PC-9 (cell line): ENCODE measurements around the gene COL4A2. TPM values are rescaled to one million over a fixed set of nuclear protein-coding genes. Genes with fewer than 3 reads are reported as not detected.

Experiments
- BruUV-seq: library from RNA; stranded (reverse); fragments of 400-500 nt; replicated peaks from 2 replicates; lab custom pipeline; 2021; lab: Mats Ljungman, UMichigan
- CTCF ChIA-PET: fragments of 300-600 bp; sonication (Branson Sonifier 250); formaldehyde crosslinking; loops from one replicate; lab custom pipeline; 2022; ENCODE audit warnings: antibody characterized with exemption; lab: Charles Lee
- POLR2A ChIA-PET: fragments of 300-600 bp; sonication (Branson Sonifier 250); formaldehyde crosslinking; loops from one replicate; lab custom pipeline; 2022; ENCODE audit warnings: antibody characterized with exemption; ENCODE audit not compliant: unreplicated experiment; lab: Charles Lee
- DNase-seq, 2 experiments: peaks; one replicate each; pipeline versions ENCODE4 v3.0.0 to v3.0.0-alpha.2; 2015 to 2022; ENCODE audit warnings: mixed read lengths in 1 of 2
- H2AFZ ChIP-seq: fragments of 200-600 bp; sonication (generic); 2 replicates; pipeline ENCODE4 v1.8.1; 2017; ENCODE audit warnings: antibody characterized with exemption
- H3F3A ChIP-seq: fragments of 200-600 bp; sonication (generic); 2 replicates; pipeline ENCODE4 v1.8.1; 2017; ENCODE audit warnings: antibody characterized with exemption, mild to moderate bottlenecking, low read depth; ENCODE audit not compliant: insufficient read depth
- H3K27ac ChIP-seq: fragments of 200-600 bp; sonication (generic); 2 replicates; pipeline ENCODE4 v1.6.1; 2016; ENCODE audit warnings: mixed run types
- H3K27me3 ChIP-seq: fragments of 200-600 bp; sonication (generic); 2 replicates; pipeline ENCODE4 v1.6.1; 2016; ENCODE audit warnings: low read depth, mixed run types; ENCODE audit not compliant: insufficient read depth
- H3K36me3 ChIP-seq: fragments of 200-600 bp; sonication (generic); 2 replicates; pipeline ENCODE4 v1.6.1; 2016; ENCODE audit warnings: low read depth, mixed run types
- H3K4me1 ChIP-seq: fragments of 200-600 bp; sonication (generic); replicated peaks from 2 replicates; pipeline ENCODE4 v1.6.1; 2016; ENCODE audit warnings: mixed run types; ENCODE audit not compliant: insufficient read depth
- H3K4me2 ChIP-seq: fragments of 200-600 bp; sonication (generic); 2 replicates; pipeline ENCODE4 v1.6.1; 2017; ENCODE audit warnings: mixed run types
- H3K4me3 ChIP-seq: fragments of 200-600 bp; sonication (generic); 2 replicates; pipeline ENCODE4 v1.6.1; 2016; ENCODE audit warnings: mixed run types
- H3K79me2 ChIP-seq: fragments of 200-600 bp; sonication (generic); 2 replicates; pipeline ENCODE4 v1.6.1; 2017; ENCODE audit warnings: low read depth, mixed run types
- H3K9me2 ChIP-seq: fragments of 200-600 bp; sonication (generic); 2 replicates; pipeline ENCODE4 v1.8.1; 2017; ENCODE audit warnings: mild to moderate bottlenecking; ENCODE audit not compliant: insufficient read depth
- H3K9me3 ChIP-seq: fragments of 200-600 bp; sonication (generic); 2 replicates; pipeline ENCODE4 v1.8.1; 2016; ENCODE audit warnings: low read depth; ENCODE audit not compliant: insufficient read depth
- H4K20me1 ChIP-seq: fragments of 200-600 bp; sonication (generic); 2 replicates; pipeline ENCODE4 v1.8.1; 2017; ENCODE audit not compliant: insufficient read depth
- CTCF ChIP-seq: fragments of 200-600 bp; sonication (generic); conservative IDR thresholded peaks from 2 replicates; pipeline ENCODE4 v1.6.1; 2017; ENCODE audit warnings: mixed run types, antibody characterized with exemption, mild to moderate bottlenecking, moderate library complexity
- EZH2 ChIP-seq: fragments of 200-600 bp; sonication (generic); IDR thresholded peaks from 2 replicates; pipeline ENCODE4 v1.8.0; 2017; ENCODE audit warnings: antibody characterized with exemption, low read depth
- intact Hi-C: fragments of 100-400 bp; cut with micrococcal nuclease; formaldehyde crosslinking; loops from one replicate; pipeline ENCODE4 v1.10.0; 2022; ENCODE audit not compliant: unreplicated experiment
- total RNA-seq: library from RNA; stranded (reverse); gene quantifications from 2 replicates; pipeline ENCODE4 v1.2.3, GENCODE V29; 2021

Gene COL4A2
- total RNA-seq, 1 experiment from 2014 or later: 1.2 TPM

- ChIA-PET CTCF (no interaction called here), POLR2A (interaction anchor here (0.6 kb wide), 1 partner anchor 13 kb away, joined by 5 read pairs; no protein-coding TSS in a partner anchor)
- H3K4me2 ChIP-seq: no peak overlapping the region
- intact Hi-C loops: no loop called here
- peaks cover 82% of the 10 kb centered on the region for H3K79me2 ChIP-seq
- no peak overlapping the region for H3K27ac ChIP-seq
- H2AFZ ChIP-seq: no peak overlapping the region
- peaks cover 19% of the 10 kb centered on the region; the same call in 1 of the 2 replicates for H3F3A ChIP-seq
- no peaks in the 10 kb centered on the region for H3K9me2 ChIP-seq
- H3K4me1 ChIP-seq: peaks cover 7% of the 10 kb centered on the region
- TF ChIP-seq EZH2 (no peak), CTCF (no peak)
- BruUV-seq: no TSS peak
- H3K36me3 ChIP-seq: peaks cover 5% of the 10 kb centered on the region; the same call in 1 of the 2 replicates
- DNase-seq: no peak
- H4K20me1 ChIP-seq: no peaks in the 10 kb centered on the region
- H3K4me3 ChIP-seq: no peak overlapping the region
- H3K9me3 ChIP-seq: no peaks in the 10 kb centered on the region
- no peaks in the 10 kb centered on the region for H3K27me3 ChIP-seq
Measured at GRCh38 chr13:110533771-110534670, 226.9 kb downstream of the COL4A2 start.

- H3K79me2 ChIP-seq: peaks cover 82% of the 10 kb centered on the region
- H2AFZ ChIP-seq: no peak overlapping the region
- BruUV-seq: no TSS peak
- CTCF ChIA-PET: no interaction called here
- H3K27me3 ChIP-seq: no peaks in the 10 kb centered on the region
- intact Hi-C loops: no loop called here
- H3K4me1 ChIP-seq: no peaks in the 10 kb centered on the region
- TF ChIP-seq CTCF (no peak), EZH2 (no peak)
- H3F3A ChIP-seq: peaks cover 18% of the 10 kb centered on the region; the same call in 1 of the 2 replicates
- no peak overlapping the region for H3K4me3 ChIP-seq
- POLR2A ChIA-PET: interaction anchor here (0.7 kb wide), 1 partner anchor 410 kb away, joined by 7 read pairs; no protein-coding TSS in a partner anchor
- no peaks in the 10 kb centered on the region for H3K9me2 ChIP-seq
- H3K36me3 ChIP-seq: peaks cover 5% of the 10 kb centered on the region; the same call in 1 of the 2 replicates
- no peaks in the 10 kb centered on the region for H3K9me3 ChIP-seq
- no peak for DNase-seq
- no peak overlapping the region for H3K27ac ChIP-seq
- no peaks in the 10 kb centered on the region for H4K20me1 ChIP-seq
- no peak overlapping the region for H3K4me2 ChIP-seq
Measured at GRCh38 chr13:110535526-110535925, 228.4 kb downstream of the COL4A2 start.

GRCh38 chr13:110536006-110536693, 229.1 kb downstream of the COL4A2 start:
- H3K4me3 ChIP-seq: no peak overlapping the region
- H3K79me2 ChIP-seq: peaks cover 81% of the 10 kb centered on the region
- H3K27me3 ChIP-seq: no peaks in the 10 kb centered on the region
- no TSS peak for BruUV-seq
- intact Hi-C loops: no loop called here
- no peak overlapping the region for H2AFZ ChIP-seq
- H3K4me2 ChIP-seq: no peak overlapping the region
- no peak for DNase-seq
- H4K20me1 ChIP-seq: no peaks in the 10 kb centered on the region
- TF ChIP-seq EZH2 (no peak), CTCF (no peak)
- ChIA-PET POLR2A (interaction anchor here (0.7 kb wide), 1 partner anchor 411 kb away, joined by 7 read pairs; no protein-coding TSS in a partner anchor), CTCF (interaction anchor here (0.8 kb wide), 1 partner anchor 288 kb away, joined by 3 read pairs; no protein-coding TSS in a partner anchor)
- H3K36me3 ChIP-seq: peaks cover 5% of the 10 kb centered on the region; the same call in 1 of the 2 replicates
- H3F3A ChIP-seq: peaks cover 18% of the 10 kb centered on the region; the same call in 1 of the 2 replicates
- H3K27ac ChIP-seq: no peak overlapping the region
- no peaks in the 10 kb centered on the region for H3K9me2 ChIP-seq
- H3K9me3 ChIP-seq: no peaks in the 10 kb centered on the region
- no peaks in the 10 kb centered on the region for H3K4me1 ChIP-seq
